HuH-7.5 (cell line): Measurements from ENCODE around the gene MRGPRX2.

Source experiments
- DNase-seq: peaks from one replicate; pipeline ENCODE4 v3.0.0; 2011; ENCODE audit warnings: low spot score

Gene MRGPRX2

DNA sequence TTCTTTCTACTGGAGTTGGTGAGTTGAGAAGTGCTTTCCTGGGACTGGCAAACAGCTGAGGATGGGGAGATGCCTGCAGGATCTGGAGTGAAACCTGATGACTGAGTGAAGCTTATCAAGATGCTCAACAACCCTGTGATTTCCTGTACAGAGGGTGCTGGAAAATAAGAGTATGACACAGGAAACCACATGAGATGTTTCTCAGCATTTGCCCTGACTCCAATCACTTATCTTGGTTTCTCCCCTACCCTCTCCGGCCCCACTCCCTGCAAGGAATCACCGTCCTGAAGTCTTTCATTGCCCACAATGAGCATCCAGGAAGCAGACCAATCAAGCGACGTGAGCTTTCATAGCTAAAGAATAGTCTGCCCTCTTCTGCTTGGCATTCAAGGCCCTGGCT lies at the start of gene MRGPRX2:
Gene MRGPRX2 (minus strand): TSS at position 89 of the 400 bp plus-strand sequence. CDS start 4,315 bp downstream, outside the sequence.
- no peak for DNase-seq

GRCh38 chr11:19110295-19110694 lies 49.8 kb upstream of the MRGPRX2 start:
- DNase-seq = no peak

DNA sequence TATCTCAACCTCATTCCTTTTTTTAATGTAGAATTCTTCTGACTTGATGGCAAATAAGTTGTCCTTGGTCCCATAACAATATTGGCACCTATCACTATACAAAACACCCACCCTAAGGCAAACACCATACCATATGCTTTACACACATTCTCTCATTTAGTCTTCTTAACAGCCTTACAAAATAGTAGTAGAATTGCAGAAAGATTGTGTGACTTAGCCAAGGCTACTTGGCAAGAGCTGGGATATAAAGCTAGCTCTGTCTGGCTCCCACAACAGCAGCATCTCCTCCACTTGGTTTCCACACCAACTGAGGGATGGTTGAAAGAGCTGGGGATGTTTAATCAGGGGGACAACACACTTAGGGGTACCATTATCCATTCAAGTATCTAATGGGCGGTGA lies 46.6 kb upstream of the MRGPRX2 start:
- no peak for DNase-seq

DNA sequence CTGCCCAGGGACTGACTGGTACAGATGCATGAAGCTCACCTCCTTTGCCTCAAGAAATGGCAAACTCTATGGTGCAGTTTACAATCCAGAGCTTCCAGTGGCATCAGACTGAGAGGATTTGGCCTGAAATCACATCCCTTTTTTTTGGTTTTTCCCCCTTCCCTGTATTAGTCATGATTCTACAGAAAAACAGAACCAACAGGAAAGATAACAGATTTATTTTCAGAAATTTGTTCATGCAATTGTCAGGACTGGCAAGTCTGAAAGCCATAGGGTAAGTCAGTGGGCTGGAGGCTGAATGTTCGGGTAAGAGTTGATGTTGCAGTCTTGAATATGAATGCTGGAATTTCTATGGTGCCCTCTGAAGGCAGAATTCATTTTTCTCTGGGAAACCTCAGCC lies 44.5 kb upstream of the MRGPRX2 start:
- DNase-seq = no peak

DNA sequence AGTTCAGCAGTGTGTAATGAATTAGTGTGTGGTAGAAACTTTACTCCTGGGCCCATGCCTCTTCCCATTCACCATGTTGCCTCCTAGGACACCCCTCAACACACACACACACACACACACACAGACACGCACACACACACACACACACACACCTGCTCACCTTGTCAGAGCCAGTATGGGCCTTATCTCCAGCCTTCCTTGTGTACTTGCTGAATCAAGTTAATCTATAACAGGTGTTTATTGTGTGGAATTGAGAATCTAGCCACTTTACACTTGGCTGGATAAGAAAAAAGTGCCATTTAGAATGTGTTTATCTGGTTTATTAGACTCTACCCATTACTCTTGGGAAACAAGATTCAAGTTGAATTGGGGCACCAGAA lies 42.0 kb upstream of the MRGPRX2 start:
- DNase-seq = no peak

DNA sequence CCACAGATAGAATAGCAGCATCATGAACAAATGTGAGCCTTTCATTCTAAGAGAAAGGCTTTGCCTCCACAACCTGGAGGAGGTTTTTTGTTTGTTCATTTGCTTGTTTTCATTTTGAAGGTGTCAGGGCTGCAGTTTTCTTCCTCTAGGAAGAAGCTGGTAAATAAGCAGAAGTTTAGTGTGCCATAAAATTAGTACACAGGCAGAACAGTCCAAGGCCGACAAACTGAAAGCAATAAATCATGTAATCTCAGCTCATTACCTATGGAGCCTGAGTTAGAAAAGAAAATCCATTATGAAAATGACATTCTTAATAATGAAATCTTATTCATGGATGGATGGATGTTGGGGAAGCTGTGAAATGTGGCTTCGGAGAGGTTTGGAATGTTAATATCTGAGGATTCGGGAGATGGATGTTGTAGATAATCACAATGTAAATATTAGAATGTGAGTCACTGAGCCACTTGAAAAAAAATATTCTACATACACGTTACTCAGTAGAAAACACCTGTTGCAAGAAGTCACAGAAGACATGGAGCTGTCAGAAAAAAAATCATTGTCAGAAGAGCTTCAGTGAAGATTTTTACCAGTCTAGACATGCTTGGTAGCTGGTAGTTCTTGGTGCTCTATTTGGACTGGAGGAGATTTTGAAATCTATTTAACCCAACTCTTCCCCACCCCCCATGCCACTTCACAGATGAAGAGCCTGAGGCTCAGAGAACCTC lies 41.4 kb upstream of the MRGPRX2 start:
- DNase-seq = no peak

- DNase-seq = no peak
Measured at GRCh38 chr11:19100885-19101284, 40.4 kb upstream of the MRGPRX2 start.

DNA sequence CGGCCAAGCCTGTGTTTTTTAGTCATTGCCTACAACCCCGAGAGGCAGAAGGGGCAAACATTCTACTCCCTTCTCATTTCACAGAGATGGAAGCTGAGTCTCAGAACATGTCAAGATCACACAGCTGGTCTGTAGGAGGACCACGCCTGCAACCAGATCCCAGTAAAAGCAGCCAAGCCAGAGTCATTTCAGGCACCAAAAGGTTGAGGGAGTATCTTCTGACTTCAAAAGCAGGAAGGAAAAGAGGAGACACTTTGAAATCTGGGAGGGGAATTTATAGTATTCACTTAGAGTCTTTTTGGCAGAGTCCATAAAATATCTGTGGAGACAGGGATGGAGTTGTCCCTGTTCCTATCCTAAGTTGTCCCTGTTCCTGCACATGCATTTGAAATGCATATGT lies 38.6 kb upstream of the MRGPRX2 start:
- no peak for DNase-seq

DNA sequence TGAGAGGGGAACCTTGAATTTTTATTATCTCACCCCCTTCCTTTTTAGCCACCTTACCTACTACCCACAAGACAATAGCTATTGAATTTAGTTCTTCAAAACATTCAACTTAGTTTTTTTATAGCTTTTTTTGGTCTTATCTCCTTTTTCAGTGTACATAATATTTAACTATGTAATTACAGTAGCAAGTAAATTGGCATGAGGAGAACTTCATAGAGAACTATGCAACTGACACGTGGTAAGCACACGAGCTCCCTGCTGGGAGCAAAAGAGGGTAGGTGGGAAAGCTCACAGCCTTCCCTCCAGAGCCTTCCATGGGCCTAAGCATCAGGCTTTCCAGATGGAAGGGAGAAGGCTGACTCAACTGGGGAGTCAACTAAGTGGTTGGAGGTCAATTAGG lies 34.3 kb upstream of the MRGPRX2 start:
- DNase-seq = no peak

- DNase-seq = no peak
Measured at GRCh38 chr11:19093976-19094375, 33.5 kb upstream of the MRGPRX2 start.

DNA sequence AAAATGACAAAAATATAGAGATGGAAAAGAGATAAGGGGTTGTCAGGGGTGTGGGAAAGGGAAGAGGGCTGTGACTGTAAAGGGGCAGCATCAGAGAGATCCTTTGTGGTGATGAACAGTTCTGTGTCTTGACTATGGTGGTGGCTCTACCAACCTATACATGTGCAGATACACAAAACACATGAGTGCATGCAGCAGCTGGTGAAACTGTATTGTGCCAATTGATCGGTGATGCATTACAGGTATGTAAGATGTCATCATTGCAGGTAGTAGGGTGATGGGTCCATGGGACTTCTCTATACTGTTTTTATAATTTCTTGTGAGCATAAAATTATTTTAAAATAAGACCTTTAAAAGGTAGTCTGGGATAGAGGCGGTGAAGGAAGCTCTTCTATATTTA lies 32.3 kb upstream of the MRGPRX2 start:
- no peak for DNase-seq

- DNase-seq = no peak
Measured at GRCh38 chr11:19092342-19092741, 31.8 kb upstream of the MRGPRX2 start.

- no peak for DNase-seq
Measured at GRCh38 chr11:19091366-19091765, 30.8 kb upstream of the MRGPRX2 start.

GRCh38 chr11:19089421-19089820 lies 28.9 kb upstream of the MRGPRX2 start:
- DNase-seq = no peak

DNA sequence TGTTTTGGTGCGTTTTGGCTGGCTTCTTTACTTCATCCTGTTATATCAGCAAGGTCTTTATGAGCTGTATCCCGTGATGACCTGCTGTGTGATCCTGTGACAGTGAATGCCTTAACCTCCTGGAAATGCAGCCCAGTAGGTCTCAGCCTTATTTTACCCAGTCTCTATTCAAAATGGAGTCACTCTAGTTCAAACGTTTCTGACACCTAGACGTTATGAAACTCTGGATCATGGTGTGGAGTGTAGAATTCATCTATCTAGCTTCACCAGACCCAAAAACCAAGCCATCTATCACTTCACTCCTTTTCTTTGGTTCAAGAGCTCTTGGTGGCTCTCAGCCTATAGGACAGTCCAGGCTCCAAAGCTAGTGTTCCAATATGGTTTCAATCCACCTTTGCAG lies 28.3 kb upstream of the MRGPRX2 start:
- no peak for DNase-seq

GRCh38 chr11:19087658-19088057 lies 27.1 kb upstream of the MRGPRX2 start:
- DNase-seq = no peak

GRCh38 chr11:19084661-19085315 lies 24.3 kb upstream of the MRGPRX2 start:
- no peak for DNase-seq

DNA sequence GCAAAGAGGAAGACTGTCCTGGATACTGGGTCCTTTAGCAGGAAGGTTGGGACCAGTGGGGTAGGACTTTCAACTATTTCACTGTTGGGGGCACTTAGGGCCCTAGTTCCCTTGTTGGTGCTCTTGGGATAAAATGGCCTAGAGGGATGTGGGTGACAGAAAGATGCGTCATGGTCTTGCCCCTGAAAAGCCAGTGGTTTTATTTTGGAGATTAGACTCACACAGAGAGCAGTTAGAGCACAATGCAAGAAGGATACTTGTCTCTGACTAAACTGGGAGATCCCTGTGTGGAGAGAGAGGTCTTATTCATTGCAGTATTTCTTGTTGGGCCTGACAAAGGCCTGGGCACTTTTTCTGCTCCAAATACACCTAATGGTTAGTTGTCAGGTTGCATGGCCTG lies 22.6 kb upstream of the MRGPRX2 start:
- no peak for DNase-seq

GRCh38 chr11:19080579-19080993 lies 20.1 kb upstream of the MRGPRX2 start:
- no peak for DNase-seq

DNA sequence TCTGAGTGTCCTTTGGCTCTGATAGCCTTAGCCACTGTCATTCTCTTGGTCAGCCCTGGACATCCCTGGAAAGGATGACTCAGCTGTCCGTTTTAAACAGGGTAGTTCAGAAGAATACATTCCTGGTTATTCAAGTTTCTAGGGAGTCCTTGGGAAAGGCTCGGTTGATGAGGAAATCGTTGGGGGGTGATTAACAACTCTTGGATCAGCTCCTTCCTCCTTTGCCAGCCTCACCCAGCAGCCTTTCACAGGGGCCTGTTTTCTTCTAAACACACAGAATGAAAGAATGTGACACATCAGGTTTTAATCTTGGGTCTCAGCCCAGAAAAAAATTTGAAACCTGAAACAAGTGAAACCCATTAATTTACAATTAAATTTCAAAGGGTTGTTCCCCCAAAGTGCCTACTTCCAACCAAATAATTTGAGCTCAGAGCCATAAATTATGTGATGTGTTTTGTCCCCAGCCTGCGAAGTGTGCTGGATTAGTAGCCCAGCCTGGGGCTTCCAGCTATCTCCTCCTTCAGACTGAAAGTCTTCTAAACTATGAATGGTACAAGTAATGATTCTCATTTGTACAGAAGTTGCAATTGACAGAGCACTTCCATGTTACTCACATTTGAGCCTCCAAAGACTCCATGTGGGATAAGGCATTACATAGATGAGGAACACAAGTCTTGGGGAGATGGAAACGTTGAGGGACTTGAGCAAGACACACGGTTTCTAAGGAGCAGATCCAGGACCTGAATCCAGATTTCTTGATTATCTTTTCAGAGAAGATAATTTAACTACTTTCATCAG lies 19.3 kb upstream of the MRGPRX2 start:
- no peak for DNase-seq

- DNase-seq = no peak
Measured at GRCh38 chr11:19077965-19078364, 17.4 kb upstream of the MRGPRX2 start.

DNA sequence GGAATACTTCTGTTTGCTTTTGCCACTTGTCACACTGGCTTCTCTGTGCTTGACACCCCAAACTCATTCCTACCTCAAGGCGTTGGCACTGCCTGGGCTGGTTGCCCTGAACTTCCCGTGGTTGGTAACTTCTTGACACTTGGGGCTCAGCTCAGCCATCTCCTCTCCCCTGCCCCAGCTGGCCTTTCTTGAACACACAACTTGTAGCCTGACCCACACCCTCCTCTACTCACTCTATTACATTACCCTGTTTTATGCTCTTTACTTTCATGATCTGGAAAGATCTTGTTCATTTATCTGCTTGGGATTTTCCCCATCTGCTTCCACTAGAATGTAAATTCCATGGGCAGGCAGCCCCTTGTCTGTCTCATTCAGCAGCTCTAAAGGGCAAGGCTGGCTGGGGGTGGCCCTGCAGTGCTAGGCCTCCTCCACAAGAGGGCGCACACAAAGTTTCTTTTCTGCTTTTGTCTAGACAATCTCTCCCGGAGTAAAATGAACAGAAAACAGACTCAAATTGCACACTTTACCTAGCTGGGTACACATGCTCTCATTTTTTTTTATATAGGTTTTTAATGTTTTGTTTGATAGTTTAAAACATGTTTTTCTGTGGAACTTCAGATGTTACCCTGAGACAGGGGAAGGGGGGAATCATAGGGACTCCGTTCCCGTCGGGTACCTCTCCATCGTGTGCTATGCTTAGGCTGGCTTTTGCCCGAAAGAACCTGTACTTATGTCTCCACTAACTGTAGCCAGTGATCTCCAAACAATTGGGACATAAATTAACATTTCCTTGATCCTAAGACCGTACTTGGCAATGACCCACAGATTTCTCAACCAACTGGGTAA lies 16.4 kb upstream of the MRGPRX2 start:
- peak; percentile 27 for DNase-seq
